HepG2 (cell line): ENCODE results near the gene CD300LG. TPM values are rescaled to one million over a fixed set of nuclear protein-coding genes. Genes with fewer than 3 reads are reported as not detected.
A peak's percentile ranks its signal among the peaks of the same experiment; 100 is the strongest.

Experiments
- EZH2 ChIP-seq: conservative IDR thresholded peaks from 2 replicates; pipeline ENCODE4 v1.6.1; 2012; ENCODE audit warnings: mild to moderate bottlenecking, low read depth, low read length, moderate library complexity
- GLI4 ChIP-seq: sonication (generic); formaldehyde crosslinking; IDR thresholded peaks from 2 replicates; pipeline ENCODE4 v1.5.1; 2020; ENCODE audit warnings: missing genetic modification reagents, mild to moderate bottlenecking, moderate library complexity, borderline replicate concordance
- HOXA7 ChIP-seq: sonication (generic); formaldehyde crosslinking; IDR thresholded peaks from 2 replicates; pipeline ENCODE4 v1.8.1; 2022; ENCODE audit warnings: mild to moderate bottlenecking, missing genetic modification reagents, moderate library complexity
- MED8 ChIP-seq: sonication (generic); formaldehyde crosslinking; IDR thresholded peaks from 2 replicates; pipeline ENCODE4 v1.8.1; 2023; ENCODE audit warnings: mild to moderate bottlenecking, missing genetic modification reagents; ENCODE audit not compliant: insufficient replicate concordance
- MNT ChIP-seq: fragments of 450-650 bp; IDR thresholded peaks from 2 replicates; pipeline ENCODE4 v1.6.1; 2016
- MXD4 ChIP-seq: IDR thresholded peaks from 2 replicates; pipeline ENCODE4 v1.6.1; 2016; ENCODE audit warnings: mild to moderate bottlenecking, missing biosample characterization, missing genetic modification reagents
- NFAT5 ChIP-seq: sonication (generic); formaldehyde crosslinking; IDR thresholded peaks from 2 replicates; pipeline ENCODE4 v1.4.0; 2020; ENCODE audit warnings: missing genetic modification reagents
- PTBP1 ChIP-seq: fragments of 200-400 bp; formaldehyde crosslinking; IDR thresholded peaks from 2 replicates; pipeline ENCODE4 v1.6.1; 2018; ENCODE audit warnings: low read length, low read depth; ENCODE audit not compliant: poor library complexity, severe bottlenecking
- RARG ChIP-seq: sonication (generic); formaldehyde crosslinking; IDR thresholded peaks from 2 replicates; pipeline ENCODE4 v1.4.0; 2020; ENCODE audit warnings: low read depth, mild to moderate bottlenecking, missing genetic modification reagents
- SKI ChIP-seq: fragments of 450-650 bp; IDR thresholded peaks from one replicate; pipeline ENCODE4 v1.6.1; 2018; ENCODE audit warnings: mild to moderate bottlenecking; ENCODE audit not compliant: partially characterized antibody
- SNAPC5 ChIP-seq: sonication (generic); formaldehyde crosslinking; IDR thresholded peaks from 2 replicates; pipeline ENCODE4 v1.8.1; 2023; ENCODE audit warnings: mild to moderate bottlenecking, missing genetic modification reagents, borderline replicate concordance
- TARDBP ChIP-seq: sonication (generic); formaldehyde crosslinking; IDR thresholded peaks from 2 replicates; pipeline ENCODE4 v1.8.0; 2022; ENCODE audit warnings: mild to moderate bottlenecking, missing genetic modification reagents
- TP53 ChIP-seq: sonication (generic); formaldehyde crosslinking; conservative IDR thresholded peaks from 2 replicates; pipeline ENCODE4 v1.4.0; 2020; ENCODE audit warnings: missing genetic modification reagents
- polyA plus RNA-seq, 8 experiments: library from polyadenylated mRNA; depleted of rRNA in 3 of 8; stranded (reverse) in 7 of 8; unstranded in 1 of 8; fragments of >200 nt; fragmentation: Illumina TruSeq in 4 of 8; extraction: Trizol in 4 of 8; gene quantifications; 2 replicates each; pipeline versions ENCODE4 v1.2.1 to v1.2.3, GENCODE V29; 2011 to 2016; ENCODE audit warnings: low read depth in 4 of 8, missing spikeins in 1 of 8, mixed read lengths in 1 of 8; ENCODE audit not compliant: insufficient read depth in 1 of 8
- total RNA-seq, 5 experiments: library from RNA; depleted of rRNA; stranded (reverse); fragments of >200 nt; fragmentation: Illumina TruSeq; extraction: Trizol; gene quantifications; 2 replicates each; pipeline ENCODE4 v1.2.3, GENCODE V29; 2016; ENCODE audit warnings: low read depth in 1 of 5
- TF ChIP-seq, protein P1 (sequence below): sonication (generic); formaldehyde crosslinking; IDR thresholded peaks from 2 replicates; pipeline ENCODE4 v1.9.0; 2022; ENCODE audit warnings: missing genetic modification reagents, mild to moderate bottlenecking, borderline replicate concordance

Gene CD300LG
- total and polyA plus RNA-seq, 2 of the 13 experiments (the other 11 are each of a cell fraction or from before 2014, with no cell fraction given), result not detected

GRCh38 chr17:43846221-43846712 lies 709 bp upstream of the CD300LG start (continued):
- TF ChIP-seq SNAPC5 (CRISPR knock-in tag) (no peak), RARG (no peak), MED8 (CRISPR knock-in tag) (no peak), EZH2 (no peak), MNT (no peak), TARDBP (0 out of 2 replicates have a peak, but pooled peaks have one; percentile 20), SKI (no peak), HOXA7 (CRISPR knock-in tag) (no peak), MXD4 (CRISPR knock-in tag) (no peak), TP53 (CRISPR knock-in tag) (no peak), PTBP1 (no peak), GLI4 (CRISPR knock-in tag) (no peak), NFAT5 (no peak)
- TF ChIP-seq, protein P1, sequence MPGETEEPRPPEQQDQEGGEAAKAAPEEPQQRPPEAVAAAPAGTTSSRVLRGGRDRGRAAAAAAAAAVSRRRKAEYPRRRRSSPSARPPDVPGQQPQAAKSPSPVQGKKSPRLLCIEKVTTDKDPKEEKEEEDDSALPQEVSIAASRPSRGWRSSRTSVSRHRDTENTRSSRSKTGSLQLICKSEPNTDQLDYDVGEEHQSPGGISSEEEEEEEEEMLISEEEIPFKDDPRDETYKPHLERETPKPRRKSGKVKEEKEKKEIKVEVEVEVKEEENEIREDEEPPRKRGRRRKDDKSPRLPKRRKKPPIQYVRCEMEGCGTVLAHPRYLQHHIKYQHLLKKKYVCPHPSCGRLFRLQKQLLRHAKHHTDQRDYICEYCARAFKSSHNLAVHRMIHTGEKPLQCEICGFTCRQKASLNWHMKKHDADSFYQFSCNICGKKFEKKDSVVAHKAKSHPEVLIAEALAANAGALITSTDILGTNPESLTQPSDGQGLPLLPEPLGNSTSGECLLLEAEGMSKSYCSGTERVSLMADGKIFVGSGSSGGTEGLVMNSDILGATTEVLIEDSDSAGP (CRISPR knock-in tag), result peak; percentile 48
- TF ChIP-seq, all 625 proteins: peak for 74
